GM12878 (cell line): ENCODE data around the gene SETD2.

Source experiments
- ASH2L ChIP-seq: fragments of 300-600, 200-600 bp; sonication (generic); IDR thresholded peaks from 2 replicates; pipeline ENCODE4 v1.6.1; 2017; ENCODE audit warnings: low read depth, mild to moderate bottlenecking, borderline replicate concordance
- POLR2A ChIP-seq: IDR thresholded peaks from 2 replicates; pipeline ENCODE4 v1.6.1; 2011; ENCODE audit warnings: low read depth, mild to moderate bottlenecking, low read length
- SMC3 ChIP-seq: IDR thresholded peaks from 2 replicates; pipeline ENCODE4 v1.6.1; 2011; ENCODE audit warnings: low read length, improper control_type of control experiment, borderline replicate concordance
- TF ChIP-seq, protein P1 (sequence below): fragments of 450-650 bp; IDR thresholded peaks from 2 replicates; pipeline ENCODE4 v1.6.1; 2014; ENCODE audit warnings: mild to moderate bottlenecking
- TF ChIP-seq, protein P2 (sequence below), 3 experiments: IDR thresholded peaks in 2 of 3; conservative IDR thresholded peaks in 1 of 3; 2 replicates each; pipeline ENCODE4 v1.5.1; 2011; ENCODE audit warnings: low read depth in 3 of 3, low read length in 3 of 3, mild to moderate bottlenecking in 3 of 3, control low read depth in 2 of 3, moderate library complexity in 2 of 3, inconsistent platforms in 1 of 3, mixed read lengths in 1 of 3; ENCODE audit not compliant: control insufficient read depth in 2 of 3, insufficient read depth in 1 of 3; ENCODE audit errors: extremely low read depth in 1 of 3

DNA sequence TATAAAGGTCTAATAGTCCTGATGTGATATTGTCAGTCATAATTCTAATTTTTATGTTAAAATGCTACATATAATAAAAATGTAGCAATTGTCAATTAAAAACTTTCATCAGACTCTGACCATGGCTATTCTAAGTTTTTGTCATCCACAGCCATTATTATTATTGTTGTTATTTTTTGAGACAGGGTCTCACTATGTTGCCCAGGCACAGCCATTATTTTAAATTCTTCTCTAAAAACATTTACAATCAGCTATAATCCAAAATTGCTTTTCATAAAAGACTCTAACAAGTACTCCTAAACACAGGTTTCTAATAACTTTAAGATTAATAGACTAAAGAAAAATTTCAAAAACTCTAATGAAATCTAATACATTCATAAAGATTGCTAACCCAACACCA lies 41.0 kb upstream of the SETD2 start:
- TF ChIP-seq, protein P1, sequence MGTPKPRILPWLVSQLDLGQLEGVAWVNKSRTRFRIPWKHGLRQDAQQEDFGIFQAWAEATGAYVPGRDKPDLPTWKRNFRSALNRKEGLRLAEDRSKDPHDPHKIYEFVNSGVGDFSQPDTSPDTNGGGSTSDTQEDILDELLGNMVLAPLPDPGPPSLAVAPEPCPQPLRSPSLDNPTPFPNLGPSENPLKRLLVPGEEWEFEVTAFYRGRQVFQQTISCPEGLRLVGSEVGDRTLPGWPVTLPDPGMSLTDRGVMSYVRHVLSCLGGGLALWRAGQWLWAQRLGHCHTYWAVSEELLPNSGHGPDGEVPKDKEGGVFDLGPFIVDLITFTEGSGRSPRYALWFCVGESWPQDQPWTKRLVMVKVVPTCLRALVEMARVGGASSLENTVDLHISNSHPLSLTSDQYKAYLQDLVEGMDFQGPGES: no peak
- TF ChIP-seq, protein P2, sequence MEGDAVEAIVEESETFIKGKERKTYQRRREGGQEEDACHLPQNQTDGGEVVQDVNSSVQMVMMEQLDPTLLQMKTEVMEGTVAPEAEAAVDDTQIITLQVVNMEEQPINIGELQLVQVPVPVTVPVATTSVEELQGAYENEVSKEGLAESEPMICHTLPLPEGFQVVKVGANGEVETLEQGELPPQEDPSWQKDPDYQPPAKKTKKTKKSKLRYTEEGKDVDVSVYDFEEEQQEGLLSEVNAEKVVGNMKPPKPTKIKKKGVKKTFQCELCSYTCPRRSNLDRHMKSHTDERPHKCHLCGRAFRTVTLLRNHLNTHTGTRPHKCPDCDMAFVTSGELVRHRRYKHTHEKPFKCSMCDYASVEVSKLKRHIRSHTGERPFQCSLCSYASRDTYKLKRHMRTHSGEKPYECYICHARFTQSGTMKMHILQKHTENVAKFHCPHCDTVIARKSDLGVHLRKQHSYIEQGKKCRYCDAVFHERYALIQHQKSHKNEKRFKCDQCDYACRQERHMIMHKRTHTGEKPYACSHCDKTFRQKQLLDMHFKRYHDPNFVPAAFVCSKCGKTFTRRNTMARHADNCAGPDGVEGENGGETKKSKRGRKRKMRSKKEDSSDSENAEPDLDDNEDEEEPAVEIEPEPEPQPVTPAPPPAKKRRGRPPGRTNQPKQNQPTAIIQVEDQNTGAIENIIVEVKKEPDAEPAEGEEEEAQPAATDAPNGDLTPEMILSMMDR (IDR thresholded peaks at IDR 0.05 in 2 of 3, conservative IDR thresholded peaks at IDR 0.05 in 1 of 3; ENCODE audit: control insufficient read depth in 2 of 3, extremely low read depth in 1 of 3, insufficient read depth in 1 of 3, low read depth in 3 of 3, low read length in 3 of 3): no peak
- TF ChIP-seq ASH2L (no peak), POLR2A (no peak), SMC3 (no peak)
